ENCODE results near the gene GOLIM4. TPM values are rescaled to one million over a fixed set of nuclear protein-coding genes. Genes with fewer than 3 reads are reported as not detected.

Gene GOLIM4
- total and polyA plus RNA-seq, 2 experiments from 2014 or later, result 45.3 to 67.2 TPM

GRCh38 chr3:167989066-167989465 lies 106.7 kb downstream of the GOLIM4 start:
- peaks cover 7% of the 10 kb centered on the region for H3K4me1 ChIP-seq (ENCODE audit: insufficient read depth)
- no peaks in the 10 kb centered on the region for H3K9me3 ChIP-seq (ENCODE audit: low read depth)
- no peak for DNase-seq (ENCODE audit: low spot score)
- no peak overlapping the region for H2AFZ ChIP-seq
- H3K4me2 ChIP-seq, result no peak overlapping the region
- H3K27me3 ChIP-seq, result no peaks in the 10 kb centered on the region
- no peaks in the 10 kb centered on the region for H3K36me3 ChIP-seq (replicated peaks; ENCODE audit: insufficient read depth, low read depth)
- H3K4me3 ChIP-seq, result no peak overlapping the region
- no peaks in the 10 kb centered on the region for H3K9me2 ChIP-seq (replicated peaks; ENCODE audit: insufficient read depth)
- TF ChIP-seq EZH2phosphoT487 (IDR thresholded peaks at IDR 0.05; ENCODE audit: low read depth, severe bottlenecking, unreplicated experiment), result no peak
- TF ChIP-seq EZH2 (IDR thresholded peaks at IDR 0.05; ENCODE audit: borderline replicate concordance), result no peak
- TF ChIP-seq CTCF (IDR thresholded peaks at IDR 0.05; ENCODE audit: poor library complexity), result no peak
- no peaks in the 10 kb centered on the region for H4K20me1 ChIP-seq (ENCODE audit: insufficient read depth, poor library complexity, severe bottlenecking)
- no peaks in the 10 kb centered on the region for H3K79me2 ChIP-seq
- 75% methylated on average over 2 of the region's 2 CpGs for WGBS (ENCODE audit: low lambda C conversion rate, missing lambda C conversion rate)
- no peak overlapping the region for H3K27ac ChIP-seq

GRCh38 chr3:167983583-167983982 lies 112.1 kb downstream of the GOLIM4 start:
- Histone ChIP-seq H3K4me2 (no peak overlapping the region), H3K36me3 (replicated peaks; ENCODE audit: insufficient read depth, low read depth) (no peaks in the 10 kb centered on the region), H3K4me1 (ENCODE audit: insufficient read depth) (peaks cover 7% of the 10 kb centered on the region), H3K9me2 (replicated peaks; ENCODE audit: insufficient read depth) (no peaks in the 10 kb centered on the region), H3K79me2 (no peaks in the 10 kb centered on the region), H3K9me3 (ENCODE audit: low read depth) (no peaks in the 10 kb centered on the region), H4K20me1 (ENCODE audit: insufficient read depth, poor library complexity, severe bottlenecking) (no peaks in the 10 kb centered on the region), H3K27me3 (no peaks in the 10 kb centered on the region), H3K4me3 (no peak overlapping the region), H2AFZ (no peak overlapping the region), H3K27ac (no peak overlapping the region)
- WGBS (ENCODE audit: low lambda C conversion rate, missing lambda C conversion rate), result 88% methylated on average over 2 of the region's 2 CpGs
- no peak for TF ChIP-seq CTCF (IDR thresholded peaks at IDR 0.05; ENCODE audit: poor library complexity)
- no peak for TF ChIP-seq EZH2phosphoT487 (IDR thresholded peaks at IDR 0.05; ENCODE audit: low read depth, severe bottlenecking, unreplicated experiment)
- no peak for TF ChIP-seq EZH2 (IDR thresholded peaks at IDR 0.05; ENCODE audit: borderline replicate concordance)
- DNase-seq (ENCODE audit: low spot score), result no peak

- H3K4me1 ChIP-seq (ENCODE audit: insufficient read depth), result peaks cover 29% of the 10 kb centered on the region
- H3K4me2 ChIP-seq, result no peak overlapping the region
- no peak overlapping the region for H3K4me3 ChIP-seq
- no peaks in the 10 kb centered on the region for H4K20me1 ChIP-seq (ENCODE audit: insufficient read depth, poor library complexity, severe bottlenecking)
- H3K9me2 ChIP-seq (replicated peaks; ENCODE audit: insufficient read depth), result no peaks in the 10 kb centered on the region
- no peak overlapping the region for H2AFZ ChIP-seq
- no peak for DNase-seq (ENCODE audit: low spot score)
- H3K79me2 ChIP-seq, result no peaks in the 10 kb centered on the region
- H3K27ac ChIP-seq, result peak overlapping the region; percentile 84
- no peaks in the 10 kb centered on the region for H3K9me3 ChIP-seq (ENCODE audit: low read depth)
- 84% methylated on average over 1 of the region's 1 CpG for WGBS (ENCODE audit: low lambda C conversion rate, missing lambda C conversion rate)
- H3K27me3 ChIP-seq, result no peaks in the 10 kb centered on the region
- no peaks in the 10 kb centered on the region for H3K36me3 ChIP-seq (replicated peaks; ENCODE audit: insufficient read depth, low read depth)
- TF ChIP-seq CTCF (IDR thresholded peaks at IDR 0.05; ENCODE audit: poor library complexity) (no peak), EZH2phosphoT487 (IDR thresholded peaks at IDR 0.05; ENCODE audit: low read depth, severe bottlenecking, unreplicated experiment) (no peak), EZH2 (IDR thresholded peaks at IDR 0.05; ENCODE audit: borderline replicate concordance) (no peak)
These were observed 117.2 kb downstream of the GOLIM4 start for GRCh38 chr3:167978486-167978885.

- Histone ChIP-seq H3K9me2 (replicated peaks; ENCODE audit: insufficient read depth) (no peaks in the 10 kb centered on the region), H3K36me3 (replicated peaks; ENCODE audit: insufficient read depth, low read depth) (no peaks in the 10 kb centered on the region), H4K20me1 (ENCODE audit: insufficient read depth, poor library complexity, severe bottlenecking) (no peaks in the 10 kb centered on the region), H3K4me2 (peak overlapping the region; percentile 58), H3K79me2 (no peaks in the 10 kb centered on the region), H3K4me3 (no peak overlapping the region), H3K27ac (peak overlapping the region; percentile 84), H2AFZ (no peak overlapping the region), H3K27me3 (no peaks in the 10 kb centered on the region), H3K4me1 (ENCODE audit: insufficient read depth) (peaks cover 29% of the 10 kb centered on the region), H3K9me3 (ENCODE audit: low read depth) (no peaks in the 10 kb centered on the region)
- 49% methylated on average over 3 of the region's 3 CpGs for whole genome bisulfite sequencing (ENCODE audit: low lambda C conversion rate, missing lambda C conversion rate)
- peak; percentile 68 for DNase-seq (ENCODE audit: low spot score)
- TF ChIP-seq EZH2phosphoT487 (IDR thresholded peaks at IDR 0.05; ENCODE audit: low read depth, severe bottlenecking, unreplicated experiment) (no peak), EZH2 (IDR thresholded peaks at IDR 0.05; ENCODE audit: borderline replicate concordance) (no peak), CTCF (IDR thresholded peaks at IDR 0.05; ENCODE audit: poor library complexity) (no peak)
These were observed 117.7 kb downstream of the GOLIM4 start for GRCh38 chr3:167978071-167978470.
